ENCODE results near the gene PIEZO2.

GRCh38 chr18:11165952-11166351, 16.6 kb upstream of the PIEZO2 start:
- TF ChIP-seq SPI1 (IDR thresholded peaks at IDR 0.05; ENCODE audit: borderline replicate concordance, low read depth) (no peak), CTCF (IDR thresholded peaks at IDR 0.05; ENCODE audit: insufficient read depth, low read length) (no peak)
